GM19240 (cell line): ENCODE measurements around the gene IQCK.

ENCODE experiments used
- DNase-seq: peaks from one replicate; pipeline ENCODE4 v3.0.0; 2011; ENCODE audit warnings: low spot score; ENCODE audit not compliant: insufficient read length

IQCK gene

GRCh38 chr16:19698480-19699465 lies 19.3 kb upstream of the IQCK start:
- DNase-seq: no peak

- no peak for DNase-seq
Measured at GRCh38 chr16:19699472-19699871, 18.6 kb upstream of the IQCK start.

GRCh38 chr16:19700319-19700781 lies 17.7 kb upstream of the IQCK start:
- DNase-seq: no peak

GRCh38 chr16:19701091-19701490 lies 17.0 kb upstream of the IQCK start:
- DNase-seq: no peak

- no peak for DNase-seq
Measured at GRCh38 chr16:19703172-19703889, 14.7 kb upstream of the IQCK start.

- no peak for DNase-seq
Measured at GRCh38 chr16:19704321-19705145, 13.5 kb upstream of the IQCK start.

- DNase-seq: no peak
Measured at GRCh38 chr16:19705146-19705501, 12.9 kb upstream of the IQCK start.

GRCh38 chr16:19705843-19706242 lies 12.2 kb upstream of the IQCK start:
- DNase-seq: no peak

GRCh38 chr16:19706846-19707245 lies 11.2 kb upstream of the IQCK start:
- DNase-seq: no peak

- no peak for DNase-seq
Measured at GRCh38 chr16:19707569-19708295, 10.3 kb upstream of the IQCK start.

GRCh38 chr16:19708296-19709205 lies 9.5 kb upstream of the IQCK start:
- no peak for DNase-seq

GRCh38 chr16:19709381-19710136 lies 8.5 kb upstream of the IQCK start:
- no peak for DNase-seq

GRCh38 chr16:19710191-19710908 lies 7.7 kb upstream of the IQCK start:
- no peak for DNase-seq

- no peak for DNase-seq
Measured at GRCh38 chr16:19710991-19711545, 7.0 kb upstream of the IQCK start.

- DNase-seq: no peak
Measured at GRCh38 chr16:19711643-19712042, 6.4 kb upstream of the IQCK start.

GRCh38 chr16:19712418-19713058 lies 5.5 kb upstream of the IQCK start:
- no peak for DNase-seq

GRCh38 chr16:19713697-19714096 lies 4.4 kb upstream of the IQCK start:
- no peak for DNase-seq

- DNase-seq: no peak
Measured at GRCh38 chr16:19715566-19715965, 2.5 kb upstream of the IQCK start.
